ENCODE results near the gene KDF1. TPM values are rescaled to one million over a fixed set of nuclear protein-coding genes. Genes with fewer than 3 reads are reported as not detected.

The KDF1 gene
- total and polyA plus RNA-seq, 2 of the 13 experiments (the other 11 are each of a cell fraction or from before 2014, with no cell fraction given) = 1.9 to 4.9 TPM

DNA sequence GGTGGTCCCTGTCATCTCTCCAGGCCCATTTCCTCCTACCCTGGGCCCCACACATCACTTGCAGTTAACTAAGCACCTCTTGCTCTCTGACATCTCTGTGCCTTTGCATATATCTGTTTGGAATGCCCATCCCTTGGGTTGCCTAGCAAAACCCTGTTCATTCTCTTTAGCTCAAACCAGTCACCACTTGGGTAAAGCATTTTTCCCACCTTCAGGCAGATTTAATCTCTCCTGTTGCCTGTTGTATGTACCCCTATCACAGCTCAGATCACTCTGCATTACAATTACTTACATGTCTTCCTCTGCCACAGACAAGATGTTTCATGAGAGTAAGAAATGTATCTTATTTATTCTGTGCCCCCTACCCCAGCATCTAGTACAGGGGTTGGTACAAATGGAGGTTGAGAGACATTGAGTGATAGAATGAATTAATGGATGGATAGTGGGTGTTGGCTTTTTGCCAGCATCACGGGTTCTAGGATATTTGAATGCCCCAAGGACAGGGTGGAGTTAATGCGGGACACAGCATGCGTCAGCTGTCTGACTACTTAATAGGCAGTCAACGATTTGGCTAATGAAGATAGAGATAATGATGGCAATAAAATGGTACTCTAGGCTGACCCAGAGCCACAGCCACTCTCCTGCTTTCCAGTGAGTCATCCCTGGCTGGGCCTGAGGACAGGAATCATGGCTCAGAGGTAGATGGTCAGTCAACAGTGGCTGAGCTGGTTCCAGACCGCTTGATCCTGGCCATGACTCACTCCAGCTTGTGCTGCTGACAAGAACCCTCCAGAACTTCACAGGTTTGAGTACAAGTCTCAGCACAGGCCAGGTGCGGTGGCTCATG is 53.0 kb downstream of the KDF1 start (continued):
- TF ChIP-seq ZBTB1 (CRISPR knock-in tag; IDR thresholded peaks at IDR 0.05; ENCODE audit: borderline replicate concordance) (no peak), IKZF5 (CRISPR knock-in tag; IDR thresholded peaks at IDR 0.05) (0 out of 2 replicates have a peak, but pooled peaks have one; percentile 23), ZNF274 (CRISPR knock-in tag; IDR thresholded peaks at IDR 0.05) (no peak), E2F1 (CRISPR knock-in tag; IDR thresholded peaks at IDR 0.05) (no peak), RXRB (CRISPR knock-in tag; IDR thresholded peaks at IDR 0.05; ENCODE audit: borderline replicate concordance) (peak; percentile 44), NFYB (CRISPR knock-in tag; IDR thresholded peaks at IDR 0.05) (no peak), ZNF597 (CRISPR knock-in tag; IDR thresholded peaks at IDR 0.05) (no peak), CEBPG (CRISPR knock-in tag; IDR thresholded peaks at IDR 0.05) (no peak), CBX2 (IDR thresholded peaks at IDR 0.05; ENCODE audit: low read depth, low read length) (no peak), CBX2 (CRISPR knock-in tag; IDR thresholded peaks at IDR 0.05; ENCODE audit: low read depth) (no peak), ZNF788 (CRISPR knock-in tag; IDR thresholded peaks at IDR 0.05; ENCODE audit: borderline replicate concordance) (no peak), SUZ12 (IDR thresholded peaks at IDR 0.05; ENCODE audit: low read depth, low read length) (no peak), ZNF232 (CRISPR knock-in tag; IDR thresholded peaks at IDR 0.05; ENCODE audit: borderline replicate concordance) (no peak)
- TF ChIP-seq, protein P1, sequence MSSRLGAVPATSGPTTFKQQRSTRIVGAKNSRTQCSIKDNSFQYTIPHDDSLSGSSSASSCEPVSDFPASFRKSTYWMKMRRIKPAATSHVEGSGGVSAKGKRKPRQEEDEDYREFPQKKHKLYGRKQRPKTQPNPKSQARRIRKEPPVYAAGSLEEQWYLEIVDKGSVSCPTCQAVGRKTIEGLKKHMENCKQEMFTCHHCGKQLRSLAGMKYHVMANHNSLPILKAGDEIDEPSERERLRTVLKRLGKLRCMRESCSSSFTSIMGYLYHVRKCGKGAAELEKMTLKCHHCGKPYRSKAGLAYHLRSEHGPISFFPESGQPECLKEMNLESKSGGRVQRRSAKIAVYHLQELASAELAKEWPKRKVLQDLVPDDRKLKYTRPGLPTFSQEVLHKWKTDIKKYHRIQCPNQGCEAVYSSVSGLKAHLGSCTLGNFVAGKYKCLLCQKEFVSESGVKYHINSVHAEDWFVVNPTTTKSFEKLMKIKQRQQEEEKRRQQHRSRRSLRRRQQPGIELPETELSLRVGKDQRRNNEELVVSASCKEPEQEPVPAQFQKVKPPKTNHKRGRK (CRISPR knock-in tag; IDR thresholded peaks at IDR 0.05) = no peak
- TF ChIP-seq, protein P2, sequence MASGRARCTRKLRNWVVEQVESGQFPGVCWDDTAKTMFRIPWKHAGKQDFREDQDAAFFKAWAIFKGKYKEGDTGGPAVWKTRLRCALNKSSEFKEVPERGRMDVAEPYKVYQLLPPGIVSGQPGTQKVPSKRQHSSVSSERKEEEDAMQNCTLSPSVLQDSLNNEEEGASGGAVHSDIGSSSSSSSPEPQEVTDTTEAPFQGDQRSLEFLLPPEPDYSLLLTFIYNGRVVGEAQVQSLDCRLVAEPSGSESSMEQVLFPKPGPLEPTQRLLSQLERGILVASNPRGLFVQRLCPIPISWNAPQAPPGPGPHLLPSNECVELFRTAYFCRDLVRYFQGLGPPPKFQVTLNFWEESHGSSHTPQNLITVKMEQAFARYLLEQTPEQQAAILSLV (CRISPR knock-in tag; IDR thresholded peaks at IDR 0.05; ENCODE audit: borderline replicate concordance) = no peak
- TF ChIP-seq, protein P3, sequence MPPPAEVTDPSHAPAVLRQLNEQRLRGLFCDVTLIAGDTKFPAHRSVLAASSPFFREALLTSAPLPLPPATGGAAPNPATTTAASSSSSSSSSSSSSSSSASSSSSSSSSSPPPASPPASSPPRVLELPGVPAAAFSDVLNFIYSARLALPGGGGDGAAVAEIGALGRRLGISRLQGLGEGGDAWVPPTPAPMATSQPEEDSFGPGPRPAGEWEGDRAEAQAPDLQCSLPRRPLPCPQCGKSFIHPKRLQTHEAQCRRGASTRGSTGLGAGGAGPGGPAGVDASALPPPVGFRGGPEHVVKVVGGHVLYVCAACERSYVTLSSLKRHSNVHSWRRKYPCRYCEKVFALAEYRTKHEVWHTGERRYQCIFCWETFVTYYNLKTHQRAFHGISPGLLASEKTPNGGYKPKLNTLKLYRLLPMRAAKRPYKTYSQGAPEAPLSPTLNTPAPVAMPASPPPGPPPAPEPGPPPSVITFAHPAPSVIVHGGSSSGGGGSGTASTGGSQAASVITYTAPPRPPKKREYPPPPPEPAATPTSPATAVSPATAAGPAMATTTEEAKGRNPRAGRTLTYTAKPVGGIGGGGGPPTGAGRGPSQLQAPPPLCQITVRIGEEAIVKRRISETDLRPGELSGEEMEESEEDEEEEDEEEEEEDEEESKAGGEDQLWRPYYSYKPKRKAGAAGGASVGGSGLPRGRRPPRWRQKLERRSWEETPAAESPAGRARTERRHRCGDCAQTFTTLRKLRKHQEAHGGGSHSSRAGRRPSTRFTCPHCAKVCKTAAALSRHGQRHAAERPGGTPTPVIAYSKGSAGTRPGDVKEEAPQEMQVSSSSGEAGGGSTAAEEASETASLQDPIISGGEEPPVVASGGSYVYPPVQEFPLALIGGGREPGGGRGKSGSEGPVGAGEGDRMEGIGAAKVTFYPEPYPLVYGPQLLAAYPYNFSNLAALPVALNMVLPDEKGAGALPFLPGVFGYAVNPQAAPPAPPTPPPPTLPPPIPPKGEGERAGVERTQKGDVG (CRISPR knock-in tag; IDR thresholded peaks at IDR 0.05; ENCODE audit: borderline replicate concordance) = no peak
